Measurements from ENCODE around the gene LRRK1.
A peak's percentile ranks its signal among the peaks of the same experiment; 100 is the strongest.

DNA sequence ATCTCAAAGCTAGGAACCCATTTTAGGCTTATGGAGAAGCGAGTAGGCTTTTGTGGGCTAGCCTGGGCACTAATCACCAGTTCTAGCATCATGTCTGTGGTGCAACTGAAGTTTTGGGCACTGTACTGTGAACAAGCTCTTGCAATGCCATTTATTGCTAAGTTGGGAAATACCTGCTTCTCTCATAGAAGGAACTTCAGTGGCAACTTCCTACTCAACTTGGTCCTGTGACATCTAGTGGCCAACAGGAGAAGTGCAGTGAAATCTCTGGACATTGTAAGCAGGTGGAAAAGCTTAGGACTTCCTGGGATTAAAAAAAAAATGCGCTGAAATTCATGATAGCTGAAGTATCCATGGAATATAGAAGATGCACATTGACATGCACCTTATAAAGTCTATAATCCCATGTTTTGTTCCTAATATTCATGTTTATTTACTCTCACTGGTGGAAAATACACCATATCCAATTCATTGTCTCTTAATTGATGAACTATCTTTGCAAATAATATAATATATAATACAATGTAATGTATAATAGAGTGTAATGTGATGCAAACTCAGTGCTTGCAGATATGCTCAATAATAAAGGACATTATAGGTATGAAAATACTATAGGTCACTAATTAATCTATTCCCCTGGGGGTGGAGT lies 46.0 kb upstream of the LRRK1 start:
- no peak for TF ChIP-seq POLR2A (IDR thresholded peaks at IDR 0.05)
- TF ChIP-seq, protein P1, sequence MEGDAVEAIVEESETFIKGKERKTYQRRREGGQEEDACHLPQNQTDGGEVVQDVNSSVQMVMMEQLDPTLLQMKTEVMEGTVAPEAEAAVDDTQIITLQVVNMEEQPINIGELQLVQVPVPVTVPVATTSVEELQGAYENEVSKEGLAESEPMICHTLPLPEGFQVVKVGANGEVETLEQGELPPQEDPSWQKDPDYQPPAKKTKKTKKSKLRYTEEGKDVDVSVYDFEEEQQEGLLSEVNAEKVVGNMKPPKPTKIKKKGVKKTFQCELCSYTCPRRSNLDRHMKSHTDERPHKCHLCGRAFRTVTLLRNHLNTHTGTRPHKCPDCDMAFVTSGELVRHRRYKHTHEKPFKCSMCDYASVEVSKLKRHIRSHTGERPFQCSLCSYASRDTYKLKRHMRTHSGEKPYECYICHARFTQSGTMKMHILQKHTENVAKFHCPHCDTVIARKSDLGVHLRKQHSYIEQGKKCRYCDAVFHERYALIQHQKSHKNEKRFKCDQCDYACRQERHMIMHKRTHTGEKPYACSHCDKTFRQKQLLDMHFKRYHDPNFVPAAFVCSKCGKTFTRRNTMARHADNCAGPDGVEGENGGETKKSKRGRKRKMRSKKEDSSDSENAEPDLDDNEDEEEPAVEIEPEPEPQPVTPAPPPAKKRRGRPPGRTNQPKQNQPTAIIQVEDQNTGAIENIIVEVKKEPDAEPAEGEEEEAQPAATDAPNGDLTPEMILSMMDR (IDR thresholded peaks at IDR 0.05) = peak; percentile 89 to 98
- peak in 1 of 3 donors; percentile 5 for TF ChIP-seq POLR2AphosphoS5 (IDR thresholded peaks at IDR 0.05)
